Measurements from ENCODE around the gene FOXN3. TPM values are rescaled to one million over a fixed set of nuclear protein-coding genes. Genes with fewer than 3 reads are reported as not detected.

FOXN3 gene
- total RNA-seq, 2 experiments from 2014 or later = 124 to 127 TPM

GRCh38 chr14:89288114-89288513, 128.9 kb downstream of the FOXN3 start:
- Mint-ChIP-seq H3K9me3 (no peaks in the 10 kb centered on the region), H3K4me3 (no peak overlapping the region), H3K27ac (no peak overlapping the region), H3K27me3 (no peaks in the 10 kb centered on the region), H3K36me3 (ENCODE audit: low read depth) (peaks cover 37% of the 10 kb centered on the region), H3K4me1 (ENCODE audit: low read depth) (peaks cover 70% of the 10 kb centered on the region)
- H3K27ac ChIP-seq (ENCODE audit: low read depth in 1 of 2, low read length in 2 of 2) = no peak overlapping the region
- no peak overlapping the region for H3K4me3 ChIP-seq (ENCODE audit: low read length)
- H3K36me3 ChIP-seq (ENCODE audit: insufficient read depth, low read length) = peaks cover 2% of the 10 kb centered on the region
- ATAC-seq (ENCODE audit: poor library complexity) (no peak), DNase-seq (no peak)
- peaks cover 0 to 4% of the 10 kb centered on the region in 2 experiments for H3K9me3 ChIP-seq (ENCODE audit: control insufficient read depth in 1 of 2, insufficient read depth in 1 of 2, low read length in 2 of 2)
- ChIA-PET CTCF (interaction anchor here (0.7 kb wide), 1 partner anchor 222 kb away, joined by 3 read pairs; no protein-coding TSS in a partner anchor), POLR2A (no interaction called here)
- intact Hi-C loops (cut with DNase I, micrococcal nuclease) = no loop called here
- TF ChIP-seq, protein P1, sequence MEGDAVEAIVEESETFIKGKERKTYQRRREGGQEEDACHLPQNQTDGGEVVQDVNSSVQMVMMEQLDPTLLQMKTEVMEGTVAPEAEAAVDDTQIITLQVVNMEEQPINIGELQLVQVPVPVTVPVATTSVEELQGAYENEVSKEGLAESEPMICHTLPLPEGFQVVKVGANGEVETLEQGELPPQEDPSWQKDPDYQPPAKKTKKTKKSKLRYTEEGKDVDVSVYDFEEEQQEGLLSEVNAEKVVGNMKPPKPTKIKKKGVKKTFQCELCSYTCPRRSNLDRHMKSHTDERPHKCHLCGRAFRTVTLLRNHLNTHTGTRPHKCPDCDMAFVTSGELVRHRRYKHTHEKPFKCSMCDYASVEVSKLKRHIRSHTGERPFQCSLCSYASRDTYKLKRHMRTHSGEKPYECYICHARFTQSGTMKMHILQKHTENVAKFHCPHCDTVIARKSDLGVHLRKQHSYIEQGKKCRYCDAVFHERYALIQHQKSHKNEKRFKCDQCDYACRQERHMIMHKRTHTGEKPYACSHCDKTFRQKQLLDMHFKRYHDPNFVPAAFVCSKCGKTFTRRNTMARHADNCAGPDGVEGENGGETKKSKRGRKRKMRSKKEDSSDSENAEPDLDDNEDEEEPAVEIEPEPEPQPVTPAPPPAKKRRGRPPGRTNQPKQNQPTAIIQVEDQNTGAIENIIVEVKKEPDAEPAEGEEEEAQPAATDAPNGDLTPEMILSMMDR (IDR thresholded peaks at IDR 0.05) = no peak
- H3K4me1 ChIP-seq (ENCODE audit: insufficient read depth, low read length) = peaks cover 21% of the 10 kb centered on the region
- H3K27me3 ChIP-seq (ENCODE audit: control insufficient read depth in 1 of 2, insufficient read depth in 2 of 2, low read length in 2 of 2) = no peaks in the 10 kb centered on the region

- H3K27me3 ChIP-seq (ENCODE audit: control insufficient read depth in 1 of 2, insufficient read depth in 2 of 2, low read length in 2 of 2) = no peaks in the 10 kb centered on the region
- ChIA-PET CTCF (interaction anchor here (0.7 kb wide), 1 partner anchor 370 kb away, joined by 3 read pairs; no protein-coding TSS in a partner anchor), POLR2A (no interaction called here)
- peaks cover 19% of the 10 kb centered on the region for H3K4me1 ChIP-seq (ENCODE audit: insufficient read depth, low read length)
- intact Hi-C loops (cut with DNase I, micrococcal nuclease) = no loop called here
- Mint-ChIP-seq H3K4me3 (no peak overlapping the region), H3K9me3 (no peaks in the 10 kb centered on the region), H3K27ac (no peak overlapping the region), H3K27me3 (no peaks in the 10 kb centered on the region), H3K4me1 (ENCODE audit: low read depth) (peaks cover 63% of the 10 kb centered on the region), H3K36me3 (ENCODE audit: low read depth) (peaks cover 42% of the 10 kb centered on the region)
- ATAC-seq (ENCODE audit: poor library complexity) = no peak
- H3K4me3 ChIP-seq (ENCODE audit: low read length) = no peak overlapping the region
- peaks cover 14% of the 10 kb centered on the region for H3K36me3 ChIP-seq (ENCODE audit: insufficient read depth, low read length)
- TF ChIP-seq, protein P1 (IDR thresholded peaks at IDR 0.05) = no peak
- DNase-seq = no peak
- H3K9me3 ChIP-seq (ENCODE audit: control insufficient read depth in 1 of 2, insufficient read depth in 1 of 2, low read length in 2 of 2) = no peaks in the 10 kb centered on the region
- H3K27ac ChIP-seq (ENCODE audit: low read depth in 1 of 2, low read length in 2 of 2) = no peak overlapping the region
Observed at GRCh38 chr14:89284333-89285058, 132.5 kb downstream of the FOXN3 start.

GRCh38 chr14:89283327-89284060, 133.5 kb downstream of the FOXN3 start:
- DNase-seq (peak in 1 of 14 experiments; percentile 40), ATAC-seq (ENCODE audit: poor library complexity) (no peak)
- Histone ChIP-seq H3K36me3 (ENCODE audit: insufficient read depth, low read length) (peaks cover 14% of the 10 kb centered on the region), H3K27ac (ENCODE audit: low read depth in 1 of 2, low read length in 2 of 2) (no peak overlapping the region), H3K27me3 (ENCODE audit: control insufficient read depth in 1 of 2, insufficient read depth in 2 of 2, low read length in 2 of 2) (no peaks in the 10 kb centered on the region), H3K4me3 (ENCODE audit: low read length) (no peak overlapping the region), H3K4me1 (ENCODE audit: insufficient read depth, low read length) (peaks cover 19% of the 10 kb centered on the region), H3K9me3 (ENCODE audit: control insufficient read depth in 1 of 2, insufficient read depth in 1 of 2, low read length in 2 of 2) (no peaks in the 10 kb centered on the region)
- H3K4me3 Mint-ChIP-seq = no peak overlapping the region
- peak overlapping the region; percentile 39 for H3K27ac Mint-ChIP-seq
- H3K36me3 Mint-ChIP-seq (ENCODE audit: low read depth) = peaks cover 52% of the 10 kb centered on the region
- ChIA-PET POLR2A (no interaction called here), CTCF (no interaction called here)
- TF ChIP-seq, protein P1 (IDR thresholded peaks at IDR 0.05) = no peak
- intact Hi-C loops (cut with DNase I, micrococcal nuclease) = no loop called here
- no peaks in the 10 kb centered on the region for H3K9me3 Mint-ChIP-seq
- H3K4me1 Mint-ChIP-seq (ENCODE audit: low read depth) = peaks cover 73% of the 10 kb centered on the region
- no peaks in the 10 kb centered on the region for H3K27me3 Mint-ChIP-seq
